Ovary (tissue), 9 donors: Measurements from ENCODE around the gene TXNRD2. TPM values are rescaled to one million over a fixed set of nuclear protein-coding genes. Genes with fewer than 3 reads are reported as not detected.

ENCODE experiments used
- DNase-seq, 5 donors: peaks; one replicate each; pipeline ENCODE4 v3.0.0-alpha.2; 2019 to 2020
- H3K27ac ChIP-seq, 2 donors: fragments of 200-600 bp; one replicate each; pipeline versions ENCODE4 v1.5.1 to v1.8.0; 2019 to 2022
- H3K27me3 ChIP-seq: fragments of 200-600 bp; one replicate; pipeline ENCODE4 v1.8.0; 2022
- H3K36me3 ChIP-seq: fragments of 200-600 bp; sonication (generic); one replicate; pipeline ENCODE4 v1.5.1; 2019
- H3K4me1 ChIP-seq: one replicate; pipeline ENCODE4 v1.8.1; 2013; ENCODE audit warnings: mild to moderate bottlenecking, moderate library complexity; ENCODE audit not compliant: insufficient read depth
- H3K4me3 ChIP-seq: fragments of 200-600 bp; sonication (generic); one replicate; pipeline ENCODE4 v1.5.1; 2017
- H3K9me3 ChIP-seq, 2 donors: fragments of 200-600 bp in 1 of 2; sonication (generic) in 1 of 2; one replicate each; pipeline versions ENCODE4 v1.5.1 to v1.8.1; 2013 to 2019; ENCODE audit warnings: mild to moderate bottlenecking in 1 of 2, moderate library complexity in 1 of 2
- CTCF ChIP-seq, 3 donors: fragments of 450-650 bp in 2 of 3; fragments of 200-600 bp in 1 of 3; IDR thresholded peaks; one replicate each; pipeline versions ENCODE4 v1.5.1 to v1.8.0; 2016 to 2022; ENCODE audit warnings: antibody characterized with exemption in 3 of 3, mild to moderate bottlenecking in 1 of 3
- EP300 ChIP-seq: sonication (generic); formaldehyde crosslinking; IDR thresholded peaks from one replicate; pipeline ENCODE4 v1.6.1; 2017; ENCODE audit warnings: antibody characterized with exemption
- POLR2A ChIP-seq: fragments of 450-650 bp; IDR thresholded peaks from one replicate; pipeline ENCODE4 v1.6.1; 2017; ENCODE audit warnings: antibody characterized with exemption, mild to moderate bottlenecking, moderate library complexity
- WGBS, 3 donors: extraction: QIAGEN DNeasy Blood & Tissue Kit in 1 of 3; methylation state at CpG; one replicate each; pipeline versions ENCODE4 v1.1.5 to v1.1.7; 2013 to 2017; 5-methylcytosine and 5-hydroxymethylcytosine counted together
- intact Hi-C, 4 donors: fragments of 100-400 bp; cut with DNase I; formaldehyde crosslinking; loops; one replicate each; pipeline versions ENCODE4 v1.11.0 to v1.15.1; 2022 to 2023
- polyA plus RNA-seq, 2 donors: library from polyadenylated mRNA; stranded (reverse); fragments of 200-250 nt in 1 of 2; fragments of 350-450 nt in 1 of 2; fragmentation: Illumina TruSeq in 1 of 2; extraction: RNeasy Lipid Tissue Mini Kit (QIAGEN cat#74804) in 1 of 2; gene quantifications; one replicate each; pipeline ENCODE4 v1.2.3, GENCODE V29; 2013 to 2014
- total RNA-seq, 7 donors: library from RNA; depleted of rRNA in 2 of 7; stranded (reverse); fragments of >200 nt in 2 of 7; fragmentation: NEBNext Ultra II Directional in 3 of 7; extraction: Animal tissue kit (Norgen Biotek cat#: 25700) in 3 of 7; gene quantifications; one replicate each; pipeline versions ENCODE4 v1.1.0 to v1.2.4, GENCODE V29; 2016 to 2023
- donor health status: DM: no; HTN: no; CAD: no; lungs with moderate emphysema.
- donor health status: DM: no; HTN: no; CAD: no.
- donor health status: Bipolar disorder and iron deficiency.
- donor health status: DM: yes; HTN: yes; CAD: no.
- donor health status: DM: no; HTN: no; CAD: no.
- donor health status: DM: yes; HTN: yes; CAD: no.

Gene TXNRD2
- total and polyA plus RNA-seq, 9 donors: 21.3 to 37.8 (median 26.9) TPM

DNA sequence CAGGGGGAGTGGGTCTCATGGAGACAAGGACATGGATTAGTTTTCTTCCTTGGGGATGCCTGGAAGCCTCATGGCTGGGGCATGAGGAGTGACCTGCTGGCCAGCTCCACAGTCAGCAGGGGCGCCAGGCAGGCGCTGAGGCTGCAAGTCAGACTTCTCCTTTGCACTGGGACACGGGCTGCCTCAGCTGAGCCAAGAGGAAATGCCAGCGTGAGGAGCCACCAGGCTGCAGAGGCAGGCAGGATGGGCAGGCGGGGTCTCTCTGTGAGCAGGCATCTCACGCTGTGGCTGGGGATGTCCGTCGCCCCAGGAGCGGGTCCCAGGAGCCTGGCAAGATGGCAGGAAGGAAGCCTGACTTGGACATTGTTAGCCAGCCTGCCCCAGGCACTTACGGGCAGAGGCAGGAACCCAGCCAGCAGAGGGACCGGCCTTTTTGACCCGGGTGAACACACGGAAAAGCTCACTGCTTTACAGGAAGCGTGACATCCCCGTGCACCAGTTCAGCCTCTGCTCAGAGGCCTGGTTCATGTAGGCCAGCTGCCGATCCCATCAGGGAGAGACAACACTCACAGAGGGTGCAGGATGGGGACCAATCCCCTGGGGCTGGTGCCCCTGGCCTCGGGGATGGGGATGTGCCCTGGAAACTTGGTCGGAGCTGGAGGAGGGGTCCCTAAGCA is 97.1 kb downstream of the TXNRD2 start:
- Histone ChIP-seq H3K27me3 (no peaks in the 10 kb centered on the region), H3K36me3 (no peaks in the 10 kb centered on the region), H3K9me3 (no peaks in the 10 kb centered on the region), H3K27ac (no peak overlapping the region), H3K4me1 (no peaks in the 10 kb centered on the region), H3K4me3 (no peak overlapping the region)
- TF ChIP-seq EP300: no peak
- no peak for TF ChIP-seq CTCF (IDR thresholded peaks at IDR 0.05)
- no peak for TF ChIP-seq POLR2A
- WGBS, 3 donors: 60 to 70% (median 67%) methylated on average over 18 of the region's 18 CpGs
- intact Hi-C loops: loop anchor here in 1 of 4 donors (10.0 kb wide), 1 partner anchor 60 kb away; no protein-coding TSS in a partner anchor
- DNase-seq: no peak

- 83 to 93% (median 88%) methylated on average over 11 of the region's 11 CpGs for WGBS, 3 donors
- intact Hi-C loops: loop anchor here in 1 of 4 donors (10.0 kb wide), 1 partner anchor 61 kb away; no protein-coding TSS in a partner anchor
Measured at GRCh38 chr22:19843857-19844376, 97.7 kb downstream of the TXNRD2 start.

DNA sequence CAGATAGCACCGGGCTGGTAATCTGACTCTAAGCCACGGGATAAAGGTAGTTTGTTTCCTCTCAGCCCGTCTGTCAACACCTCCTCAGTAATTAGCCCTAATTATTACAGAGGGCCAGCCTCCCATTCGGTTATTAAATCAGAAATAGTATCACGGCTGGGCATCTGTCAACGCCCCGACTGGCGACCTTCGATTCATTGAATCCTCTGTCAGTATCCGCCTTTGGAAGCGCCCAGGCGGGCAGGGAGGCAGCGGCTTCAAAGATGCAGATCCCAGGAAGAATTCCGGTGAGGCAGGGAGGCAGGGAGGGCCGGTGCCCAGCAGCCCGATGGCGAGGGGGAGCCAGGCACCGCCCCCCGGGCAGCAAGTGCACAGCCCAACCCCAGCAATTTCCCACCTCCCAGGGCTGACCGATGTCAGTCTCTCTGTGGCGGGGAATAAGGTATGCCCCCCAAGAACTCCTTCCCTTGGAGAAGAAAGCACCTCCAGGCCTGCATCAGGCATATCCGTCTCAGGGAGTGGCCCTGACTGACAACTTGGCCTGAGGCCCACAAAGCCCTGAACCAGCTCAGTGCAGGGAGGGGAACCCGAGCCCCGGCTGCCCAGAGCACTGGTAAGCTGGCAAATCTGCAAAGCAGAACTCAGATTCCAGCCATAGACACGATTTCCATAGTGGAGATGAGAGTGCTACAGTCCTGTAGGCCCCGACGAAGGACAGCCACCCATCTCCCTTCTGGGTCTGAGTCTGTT is 98.3 kb downstream of the TXNRD2 start:
- Histone ChIP-seq H3K4me3 (no peak overlapping the region), H3K4me1 (no peaks in the 10 kb centered on the region), H3K36me3 (no peaks in the 10 kb centered on the region), H3K9me3 (no peaks in the 10 kb centered on the region), H3K27me3 (no peaks in the 10 kb centered on the region), H3K27ac (no peak overlapping the region)
- intact Hi-C loops: loop anchor here in 1 of 4 donors (10.0 kb wide), 1 partner anchor 62 kb away; no protein-coding TSS in a partner anchor
- no peak for DNase-seq
- TF ChIP-seq EP300 (no peak), POLR2A (no peak), CTCF (IDR thresholded peaks at IDR 0.05) (no peak)
- WGBS, 3 donors: 79 to 81% (median 80%) methylated on average over 27 of the region's 27 CpGs

More at GRCh38 chr22:19843857-19844376, 97.7 kb downstream of the TXNRD2 start:
- H3K36me3 ChIP-seq: no peaks in the 10 kb centered on the region
- H3K9me3 ChIP-seq: no peaks in the 10 kb centered on the region
- H3K4me3 ChIP-seq: no peak overlapping the region
- no peak for TF ChIP-seq POLR2A
- no peak for TF ChIP-seq EP300
- no peak for TF ChIP-seq CTCF (IDR thresholded peaks at IDR 0.05)
- no peak overlapping the region for H3K27ac ChIP-seq
- no peaks in the 10 kb centered on the region for H3K4me1 ChIP-seq
- H3K27me3 ChIP-seq: no peaks in the 10 kb centered on the region
- no peak for DNase-seq

DNA sequence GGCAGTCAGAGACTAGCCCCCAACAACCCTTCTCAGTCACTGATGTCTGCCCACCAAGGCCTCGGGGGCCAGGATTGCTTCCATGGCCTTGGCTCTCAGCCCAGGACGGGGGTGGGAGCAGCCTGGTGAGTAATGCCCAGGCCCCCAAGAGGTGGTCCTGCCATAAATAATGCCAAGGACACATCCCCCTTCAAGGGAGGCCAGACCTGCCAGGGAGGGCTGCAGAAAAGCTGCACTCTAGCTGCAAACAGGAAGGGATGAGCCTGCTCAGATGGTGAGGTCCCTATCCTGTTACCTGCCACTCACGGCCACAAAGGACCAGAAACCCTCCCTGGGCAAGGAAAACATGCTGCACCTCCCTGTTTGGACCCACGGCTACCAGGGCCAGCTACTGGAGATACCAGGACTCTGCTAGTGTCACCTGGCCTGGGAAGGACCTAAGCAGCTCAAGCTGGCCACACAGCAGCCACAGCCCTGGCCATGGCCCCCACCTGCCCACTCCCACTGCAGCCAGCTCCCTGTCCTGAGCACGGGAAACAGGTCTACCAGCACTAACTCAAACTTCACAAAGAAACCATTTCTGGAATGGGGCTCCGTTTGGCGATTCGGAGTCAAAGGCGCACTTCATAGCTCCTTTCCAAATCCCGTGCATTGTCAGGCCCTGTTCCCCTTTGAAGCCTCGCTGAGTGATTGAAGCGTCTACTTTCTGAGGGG is 99.1 kb downstream of the TXNRD2 start:
- 73 to 82% (median 78%) methylated on average over 12 of the region's 12 CpGs for WGBS, 3 donors
- no peak for DNase-seq
- TF ChIP-seq CTCF (IDR thresholded peaks at IDR 0.05): no peak
- TF ChIP-seq POLR2A: no peak
- TF ChIP-seq EP300: no peak
- Histone ChIP-seq H3K9me3 (no peaks in the 10 kb centered on the region), H3K4me1 (no peaks in the 10 kb centered on the region), H3K27ac (no peak overlapping the region), H3K36me3 (no peaks in the 10 kb centered on the region), H3K27me3 (no peaks in the 10 kb centered on the region), H3K4me3 (no peak overlapping the region)
- intact Hi-C loops: loop anchor here in 1 of 4 donors (10.0 kb wide), 1 partner anchor 62 kb away; no protein-coding TSS in a partner anchor
